Testis (tissue), 3 donors: ENCODE measurements around the gene WDR4. TPM values are rescaled to one million over a fixed set of nuclear protein-coding genes. Genes with fewer than 3 reads are reported as not detected.

Experiments used
- DNase-seq: peaks from one replicate; pipeline ENCODE4 v3.0.0-alpha.2; 2019
- H3K27ac ChIP-seq, 2 donors: fragments of 200-600 bp; sonication (generic); one replicate each; pipeline ENCODE4 v1.5.1; 2019
- H3K27me3 ChIP-seq: fragments of 200-600 bp; sonication (generic); one replicate; pipeline ENCODE4 v1.5.1; 2019
- H3K36me3 ChIP-seq: fragments of 200-600 bp; sonication (generic); one replicate; pipeline ENCODE4 v1.5.1; 2017; ENCODE audit warnings: low read depth; ENCODE audit errors: missing control alignments
- H3K4me1 ChIP-seq: fragments of 200-600 bp; sonication (generic); one replicate; pipeline ENCODE4 v1.5.1; 2019
- H3K4me3 ChIP-seq, 2 donors: fragments of 200-600 bp; sonication (generic); one replicate each; pipeline ENCODE4 v1.5.1; 2017 to 2019
- H3K9me3 ChIP-seq: fragments of 200-600 bp; sonication (generic); one replicate; pipeline ENCODE4 v1.5.1; 2017
- POLR2A ChIP-seq: fragments of 450-650 bp; IDR thresholded peaks from one replicate; pipeline ENCODE4 v1.6.1; 2017; ENCODE audit warnings: antibody characterized with exemption, mild to moderate bottlenecking, moderate library complexity
- WGBS, 2 donors: methylation state at CpG; one replicate each; pipeline ENCODE4 v1.1.5; 2018; 5-methylcytosine and 5-hydroxymethylcytosine counted together
- intact Hi-C: fragments of 100-400 bp; cut with DNase I; formaldehyde crosslinking; loops from one replicate; pipeline ENCODE4 v1.15.1; 2023; ENCODE audit warnings: low total_unique reads
- polyA plus RNA-seq: library from polyadenylated mRNA; stranded (reverse); fragments of 350-450 nt; fragmentation: Illumina TruSeq; extraction: RNeasy Lipid Tissue Mini Kit (QIAGEN cat#74804); gene quantifications from one replicate; pipeline ENCODE4 v1.2.3, GENCODE V29; 2014; ENCODE audit warnings: low read depth, low replicate concordance; ENCODE audit not compliant: insufficient read depth
- total RNA-seq, 2 donors: library from RNA; depleted of rRNA; stranded (reverse); fragments of >200 nt; gene quantifications; one replicate each; pipeline ENCODE4 v1.2.3, GENCODE V29; 2016
- TF ChIP-seq, protein P1 (sequence below), 3 experiments: fragments of 450-650 bp in 2 of 3; fragments of 200-600 bp in 1 of 3; sonication (generic) in 1 of 3; IDR thresholded peaks; one replicate each; pipeline ENCODE4 v1.5.1; 2016 to 2019; ENCODE audit warnings: antibody characterized with exemption in 3 of 3, mild to moderate bottlenecking in 2 of 3, moderate library complexity in 1 of 3

WDR4 gene
- total and polyA plus RNA-seq, 3 donors from 2014 or later: 14.2 to 24.9 (median 24.8) TPM

DNA sequence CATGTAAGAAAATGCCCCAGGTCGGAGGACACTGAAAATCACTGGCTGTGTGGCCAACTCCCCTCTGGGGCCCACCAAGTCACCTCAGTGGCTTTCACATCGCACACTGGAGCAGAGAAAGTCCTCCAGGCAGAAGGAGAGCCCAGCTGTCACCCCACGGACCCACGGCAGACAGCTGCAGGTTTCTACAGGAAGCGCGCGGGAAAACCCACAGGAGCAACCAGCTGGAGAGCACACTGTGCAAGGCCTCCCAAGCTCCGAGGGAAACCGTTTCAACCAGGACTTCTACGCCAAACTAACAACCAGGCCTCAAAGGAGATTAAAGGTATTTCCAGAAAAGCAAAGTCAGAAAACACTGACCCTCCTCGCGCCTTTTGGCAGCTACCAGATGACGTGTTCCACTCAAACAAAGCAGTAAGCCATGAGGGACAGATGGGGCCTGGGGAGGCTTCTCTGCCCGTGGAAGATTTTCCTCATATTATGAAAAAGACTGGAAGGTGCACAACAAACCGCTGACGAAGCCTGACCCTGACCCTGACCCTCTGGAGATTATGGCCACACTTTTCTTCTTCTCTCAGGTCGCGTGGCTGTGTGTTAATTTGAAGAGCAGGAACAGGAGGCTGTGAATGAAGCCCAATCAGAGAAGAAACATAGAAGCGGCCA lies 21.0 kb downstream of the WDR4 start:
- intact Hi-C loops: no loop called here
- no peaks in the 10 kb centered on the region for H3K36me3 ChIP-seq

DNA sequence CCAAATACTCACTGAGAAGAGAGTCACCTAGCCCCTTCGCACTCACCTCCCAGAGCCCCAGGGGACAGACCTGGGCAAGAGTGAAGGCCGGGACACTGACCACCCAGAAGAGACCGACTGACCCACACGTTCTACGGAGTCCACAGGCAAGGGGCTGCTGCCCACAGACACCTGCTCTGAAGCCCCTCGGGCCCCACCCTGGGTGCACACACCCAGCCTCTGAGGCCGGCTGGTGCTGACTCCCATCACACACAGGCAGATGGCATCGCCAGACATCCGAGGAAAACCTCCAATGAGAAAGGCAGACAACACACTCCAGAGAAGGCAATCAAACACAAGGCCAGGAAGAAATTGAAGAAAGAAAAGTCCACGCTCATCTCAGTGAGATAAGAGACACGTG lies 22.1 kb downstream of the WDR4 start:
- no peak for DNase-seq
- H3K36me3 ChIP-seq: no peaks in the 10 kb centered on the region
- WGBS, 2 donors: 93 to 94% methylated on average over 6 to 11 of the region's 11 CpGs
- H3K27ac ChIP-seq: no peak overlapping the region
- intact Hi-C loops: no loop called here
- no peaks in the 10 kb centered on the region for H3K4me1 ChIP-seq
- H3K4me3 ChIP-seq: no peak overlapping the region
- TF ChIP-seq POLR2A: no peak
- TF ChIP-seq, protein P1, sequence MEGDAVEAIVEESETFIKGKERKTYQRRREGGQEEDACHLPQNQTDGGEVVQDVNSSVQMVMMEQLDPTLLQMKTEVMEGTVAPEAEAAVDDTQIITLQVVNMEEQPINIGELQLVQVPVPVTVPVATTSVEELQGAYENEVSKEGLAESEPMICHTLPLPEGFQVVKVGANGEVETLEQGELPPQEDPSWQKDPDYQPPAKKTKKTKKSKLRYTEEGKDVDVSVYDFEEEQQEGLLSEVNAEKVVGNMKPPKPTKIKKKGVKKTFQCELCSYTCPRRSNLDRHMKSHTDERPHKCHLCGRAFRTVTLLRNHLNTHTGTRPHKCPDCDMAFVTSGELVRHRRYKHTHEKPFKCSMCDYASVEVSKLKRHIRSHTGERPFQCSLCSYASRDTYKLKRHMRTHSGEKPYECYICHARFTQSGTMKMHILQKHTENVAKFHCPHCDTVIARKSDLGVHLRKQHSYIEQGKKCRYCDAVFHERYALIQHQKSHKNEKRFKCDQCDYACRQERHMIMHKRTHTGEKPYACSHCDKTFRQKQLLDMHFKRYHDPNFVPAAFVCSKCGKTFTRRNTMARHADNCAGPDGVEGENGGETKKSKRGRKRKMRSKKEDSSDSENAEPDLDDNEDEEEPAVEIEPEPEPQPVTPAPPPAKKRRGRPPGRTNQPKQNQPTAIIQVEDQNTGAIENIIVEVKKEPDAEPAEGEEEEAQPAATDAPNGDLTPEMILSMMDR (IDR thresholded peaks at IDR 0.05): no peak
- no peaks in the 10 kb centered on the region for H3K9me3 ChIP-seq
- H3K27me3 ChIP-seq: no peaks in the 10 kb centered on the region

More for the DNA sequence above, 21.0 kb downstream of the WDR4 start:
- Histone ChIP-seq H3K4me3 (no peak overlapping the region), H3K27me3 (no peaks in the 10 kb centered on the region), H3K27ac (no peak overlapping the region), H3K4me1 (no peaks in the 10 kb centered on the region), H3K9me3 (no peaks in the 10 kb centered on the region)
- no peak for DNase-seq
- no peak for TF ChIP-seq POLR2A
- TF ChIP-seq, protein P1 (IDR thresholded peaks at IDR 0.05): no peak
- WGBS, 2 donors: 69 to 70% methylated on average over 18 to 19 of the region's 19 CpGs

DNA sequence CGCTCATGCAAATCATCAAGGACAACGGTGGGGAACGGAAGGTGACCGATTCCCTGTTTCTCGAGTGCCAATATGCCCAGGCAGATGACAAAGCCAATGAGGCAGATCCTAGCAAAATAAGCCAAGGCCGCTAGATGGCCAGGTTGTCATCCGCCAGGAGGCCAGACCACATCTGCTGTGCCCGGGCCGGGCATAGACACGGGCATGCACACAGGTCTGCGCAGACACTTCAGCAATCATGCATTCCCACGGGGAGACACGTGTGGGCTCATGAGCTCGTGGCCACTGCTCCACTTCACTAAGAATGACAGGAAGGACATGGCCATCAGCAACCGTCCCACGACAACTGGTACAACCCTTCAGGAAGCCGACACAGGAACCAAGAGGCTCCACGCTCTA lies 23.4 kb downstream of the WDR4 start:
- H3K4me3 ChIP-seq: no peak overlapping the region
- no peak for DNase-seq
- no peak for TF ChIP-seq POLR2A
- TF ChIP-seq, protein P1 (IDR thresholded peaks at IDR 0.05): no peak
- no peaks in the 10 kb centered on the region for H3K9me3 ChIP-seq
- no peak overlapping the region for H3K27ac ChIP-seq
- 88 to 90% methylated on average over 11 to 18 of the region's 18 CpGs for WGBS, 2 donors
- H3K27me3 ChIP-seq: no peaks in the 10 kb centered on the region
- intact Hi-C loops: no loop called here
- H3K36me3 ChIP-seq: no peaks in the 10 kb centered on the region
- H3K4me1 ChIP-seq: no peaks in the 10 kb centered on the region

DNA sequence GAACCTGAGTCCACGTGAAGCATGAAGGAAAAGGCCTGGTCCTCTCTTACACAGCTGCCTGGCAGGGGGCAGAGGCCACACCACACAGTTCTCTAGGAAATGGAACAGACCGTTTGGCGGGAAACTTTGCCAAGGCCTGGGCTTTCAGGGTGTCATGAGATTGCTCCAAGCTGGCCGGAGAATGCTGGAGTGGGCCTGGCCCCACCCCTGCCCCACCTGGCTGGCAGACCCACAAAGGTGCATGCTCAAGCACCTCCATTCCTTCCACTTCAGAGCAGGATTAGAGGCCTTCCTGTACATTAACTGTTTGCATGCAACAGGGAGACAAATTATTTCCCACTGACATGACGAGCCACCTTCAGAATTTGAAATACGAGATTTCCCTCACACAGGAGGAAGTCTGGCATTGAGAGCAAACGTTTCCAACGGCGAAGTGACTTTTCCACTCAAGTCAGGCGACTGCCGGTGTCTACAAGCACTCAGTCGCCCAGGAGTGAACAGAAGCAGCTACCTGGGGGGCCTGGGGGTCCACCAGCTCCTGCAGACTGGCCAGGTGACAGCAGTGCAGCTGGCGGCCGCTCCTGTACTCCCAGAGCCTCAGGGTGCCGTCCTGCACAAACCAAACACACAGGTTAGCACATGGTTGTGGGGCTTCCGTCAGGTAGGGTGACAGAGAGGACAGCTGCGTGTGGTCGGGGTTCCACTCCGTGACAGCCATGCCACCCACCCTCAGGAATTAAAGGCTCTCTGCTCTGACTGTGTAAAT lies 24.0 kb downstream of the WDR4 start:
- no peaks in the 10 kb centered on the region for H3K27me3 ChIP-seq
- H3K4me3 ChIP-seq: no peak overlapping the region
- no peak overlapping the region for H3K27ac ChIP-seq
- H3K4me1 ChIP-seq: no peaks in the 10 kb centered on the region
- TF ChIP-seq, protein P1 (IDR thresholded peaks at IDR 0.05): no peak
- no peak for TF ChIP-seq POLR2A
- H3K36me3 ChIP-seq: no peaks in the 10 kb centered on the region
- intact Hi-C loops: no loop called here
- 87 to 92% methylated on average over 11 to 19 of the region's 19 CpGs for WGBS, 2 donors
- no peaks in the 10 kb centered on the region for H3K9me3 ChIP-seq
- DNase-seq: no peak
